ENCODE results near the gene CHRDL2. TPM values are rescaled to one million over a fixed set of nuclear protein-coding genes. Genes with fewer than 3 reads are reported as not detected.

The CHRDL2 gene
- total RNA-seq, 4 donors from 2014 or later, result 0.20 TPM; not detected in 3

DNA sequence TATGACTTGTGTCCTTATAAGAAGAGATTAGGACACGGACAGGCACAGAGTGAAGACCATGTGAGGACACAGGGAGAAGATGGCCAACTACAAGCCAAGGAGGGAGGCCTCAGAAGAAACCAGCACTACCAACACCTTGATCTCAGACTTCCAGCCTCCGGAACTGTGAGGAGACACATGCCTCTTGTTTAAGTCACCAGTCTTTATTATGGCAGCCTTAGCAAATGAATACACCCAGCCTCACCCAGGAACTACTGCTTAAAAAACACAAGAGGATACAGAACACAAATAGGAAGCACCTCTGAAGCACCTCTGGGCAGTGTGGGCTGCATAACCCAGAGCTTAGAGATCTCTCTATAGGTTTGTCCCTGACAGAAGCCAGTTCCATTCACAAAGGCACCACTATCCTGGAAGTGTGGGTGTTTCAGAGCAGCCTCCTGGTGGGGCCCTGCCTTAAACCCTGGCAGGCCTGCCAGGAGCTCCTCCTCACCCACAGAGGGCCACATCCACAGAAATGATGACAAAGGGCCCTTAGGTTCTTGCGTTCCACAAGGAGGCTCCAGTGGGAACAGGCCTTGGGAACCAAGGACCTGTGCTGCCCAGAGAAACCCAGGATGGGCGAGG is 58.8 kb downstream of the CHRDL2 start:
- DNase-seq (no peak), ATAC-seq (no peak)
- in situ Hi-C loops (cut with MboI; ENCODE audit: low sequenced_read_pairs in 4 of 4), result no loop called here
- TF ChIP-seq, protein P1, sequence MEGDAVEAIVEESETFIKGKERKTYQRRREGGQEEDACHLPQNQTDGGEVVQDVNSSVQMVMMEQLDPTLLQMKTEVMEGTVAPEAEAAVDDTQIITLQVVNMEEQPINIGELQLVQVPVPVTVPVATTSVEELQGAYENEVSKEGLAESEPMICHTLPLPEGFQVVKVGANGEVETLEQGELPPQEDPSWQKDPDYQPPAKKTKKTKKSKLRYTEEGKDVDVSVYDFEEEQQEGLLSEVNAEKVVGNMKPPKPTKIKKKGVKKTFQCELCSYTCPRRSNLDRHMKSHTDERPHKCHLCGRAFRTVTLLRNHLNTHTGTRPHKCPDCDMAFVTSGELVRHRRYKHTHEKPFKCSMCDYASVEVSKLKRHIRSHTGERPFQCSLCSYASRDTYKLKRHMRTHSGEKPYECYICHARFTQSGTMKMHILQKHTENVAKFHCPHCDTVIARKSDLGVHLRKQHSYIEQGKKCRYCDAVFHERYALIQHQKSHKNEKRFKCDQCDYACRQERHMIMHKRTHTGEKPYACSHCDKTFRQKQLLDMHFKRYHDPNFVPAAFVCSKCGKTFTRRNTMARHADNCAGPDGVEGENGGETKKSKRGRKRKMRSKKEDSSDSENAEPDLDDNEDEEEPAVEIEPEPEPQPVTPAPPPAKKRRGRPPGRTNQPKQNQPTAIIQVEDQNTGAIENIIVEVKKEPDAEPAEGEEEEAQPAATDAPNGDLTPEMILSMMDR (IDR thresholded peaks at IDR 0.05 in 4 of 5, conservative IDR thresholded peaks at IDR 0.05 in 1 of 5), result no peak
- no peak for TF ChIP-seq POLR2A (IDR thresholded peaks at IDR 0.05)
- H3K4me1 ChIP-seq, result peaks cover 0 to 6% of the 10 kb centered on the region in 2 donors
- no peaks in the 10 kb centered on the region for H3K27me3 ChIP-seq
- no peak overlapping the region for H3K4me3 ChIP-seq
- intact Hi-C loops (cut with DNase I; ENCODE audit: low total_unique reads), result no loop called here
- H3K27ac ChIP-seq, result peak overlapping the region; percentile 30 to 70 (median 50)
- no peaks in the 10 kb centered on the region for H3K9me3 ChIP-seq
- H3K36me3 ChIP-seq, result no peaks in the 10 kb centered on the region

DNA sequence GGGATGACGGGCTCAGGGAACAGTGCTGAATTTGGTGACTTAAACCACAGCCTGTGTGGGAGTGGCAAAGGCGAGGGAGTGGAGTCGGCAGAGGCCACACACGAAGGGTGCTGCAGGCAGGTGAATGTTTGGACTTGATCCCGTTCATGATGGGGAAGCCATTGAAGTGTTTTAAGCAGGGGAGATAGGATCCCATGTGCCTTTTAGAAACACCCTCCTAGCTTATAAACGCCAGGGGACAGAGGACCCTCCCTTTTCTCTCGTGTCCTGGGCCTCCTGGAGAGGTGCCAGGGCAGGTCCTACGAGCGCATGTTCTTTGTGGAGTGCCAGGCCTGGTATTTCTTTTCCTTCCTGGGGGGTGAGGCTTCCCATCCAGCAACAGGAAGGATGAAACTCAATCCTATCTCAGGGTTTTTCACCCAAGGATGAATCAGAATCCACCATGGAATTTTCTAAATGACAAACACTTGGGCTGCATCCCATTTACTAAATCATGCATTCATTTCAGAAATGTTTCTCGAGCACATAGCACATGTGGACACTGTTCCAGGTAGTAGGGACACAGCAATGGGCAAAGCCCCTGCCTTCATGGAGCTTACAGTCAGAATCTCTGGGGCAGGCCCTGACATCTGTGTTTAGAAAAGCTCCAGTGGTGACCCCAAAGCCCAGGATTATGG is 59.6 kb downstream of the CHRDL2 start:
- DNase-seq (no peak), ATAC-seq (no peak)
- no peaks in the 10 kb centered on the region for H3K27me3 ChIP-seq
- intact Hi-C loops (cut with DNase I; ENCODE audit: low total_unique reads) (no loop called here), in situ Hi-C loops (cut with MboI; ENCODE audit: low sequenced_read_pairs in 4 of 4) (no loop called here)
- H3K4me3 ChIP-seq, result no peak overlapping the region
- TF ChIP-seq, protein P1 (IDR thresholded peaks at IDR 0.05 in 4 of 5, conservative IDR thresholded peaks at IDR 0.05 in 1 of 5), result no peak
- no peak for TF ChIP-seq POLR2A (IDR thresholded peaks at IDR 0.05)
- no peaks in the 10 kb centered on the region for H3K36me3 ChIP-seq
- peaks cover 0 to 6% of the 10 kb centered on the region in 2 donors for H3K4me1 ChIP-seq
- no peaks in the 10 kb centered on the region for H3K9me3 ChIP-seq
- no peak overlapping the region for H3K27ac ChIP-seq

DNA sequence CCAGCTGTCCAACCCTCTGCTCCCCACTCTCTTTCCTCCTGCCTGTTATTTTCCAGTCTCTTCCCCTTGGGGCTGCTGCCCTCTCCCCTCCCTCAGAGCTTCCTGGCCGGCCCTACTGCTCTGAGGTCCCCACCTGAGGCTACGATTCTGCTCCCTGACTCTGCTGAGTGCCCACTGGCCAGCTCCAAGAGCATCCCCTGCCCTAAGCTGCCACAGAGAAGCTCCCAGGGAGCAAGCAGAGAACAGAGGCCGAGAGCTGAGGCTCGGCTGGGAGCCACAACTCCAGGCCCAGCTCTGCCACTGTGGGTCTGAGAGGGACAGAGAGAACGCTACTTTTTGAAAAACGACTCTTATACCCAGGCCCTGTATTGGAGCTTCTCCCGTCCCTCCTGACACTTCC is 61.1 kb downstream of the CHRDL2 start:
- ATAC-seq (no peak), DNase-seq (no peak)
- in situ Hi-C loops (cut with MboI; ENCODE audit: low sequenced_read_pairs in 4 of 4) (no loop called here), intact Hi-C loops (cut with DNase I; ENCODE audit: low total_unique reads) (no loop called here)
- Histone ChIP-seq H3K9me3 (no peaks in the 10 kb centered on the region), H3K4me1 (peaks cover 0 to 6% of the 10 kb centered on the region in 2 donors), H3K27ac (no peak overlapping the region), H3K36me3 (no peaks in the 10 kb centered on the region), H3K4me3 (no peak overlapping the region), H3K27me3 (no peaks in the 10 kb centered on the region)
- no peak for TF ChIP-seq POLR2A (IDR thresholded peaks at IDR 0.05)
- TF ChIP-seq, protein P1 (IDR thresholded peaks at IDR 0.05 in 4 of 5, conservative IDR thresholded peaks at IDR 0.05 in 1 of 5), result no peak

DNA sequence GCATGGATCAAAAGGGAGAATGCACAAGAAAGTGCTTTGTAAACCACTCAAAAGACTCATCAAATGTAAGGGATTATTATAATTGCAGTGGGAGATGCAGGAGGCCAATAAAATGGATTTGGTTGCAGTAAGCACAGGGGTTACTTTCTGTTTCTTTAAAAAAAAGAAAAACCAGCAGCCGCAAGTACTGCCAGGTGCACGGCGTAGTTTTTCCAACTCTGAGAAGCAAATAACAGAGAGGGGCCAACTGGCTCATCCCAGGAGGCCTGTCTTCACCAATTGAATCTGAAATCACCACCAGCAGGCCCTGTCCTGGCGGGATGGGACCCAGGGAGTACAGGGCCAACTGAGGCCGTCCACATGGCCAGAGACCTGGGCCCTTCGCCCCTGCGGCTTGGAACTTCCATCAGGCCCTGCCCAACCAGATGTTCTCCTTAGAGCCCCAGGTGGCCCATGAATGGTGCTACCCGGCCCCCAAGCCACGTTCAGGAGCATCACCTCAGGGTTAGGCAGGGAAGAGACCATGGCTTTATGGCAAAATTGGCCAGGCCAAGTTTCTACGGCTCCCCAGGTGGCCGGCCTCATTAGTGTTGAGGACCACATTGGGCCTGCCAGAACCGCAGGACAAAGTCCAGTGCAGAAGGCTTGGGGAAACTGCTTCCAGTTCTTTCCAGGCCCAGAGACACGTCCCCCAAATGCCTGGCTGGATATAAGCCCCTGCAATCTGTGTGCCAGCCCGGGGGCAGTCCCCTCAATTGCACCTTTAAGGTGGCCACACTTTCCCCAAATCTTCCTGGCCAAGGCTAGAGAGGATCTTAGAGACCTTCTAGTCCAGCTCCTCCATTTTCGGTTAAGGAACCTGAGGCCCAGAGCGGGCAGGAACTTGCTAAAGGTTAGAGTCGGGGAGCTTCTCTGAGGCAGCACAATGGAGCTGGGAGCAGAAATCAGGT is 61.7 kb downstream of the CHRDL2 start:
- Histone ChIP-seq H3K27me3 (no peaks in the 10 kb centered on the region), H3K27ac (peak overlapping the region in 1 of 4 donors; percentile 13), H3K4me3 (no peak overlapping the region), H3K4me1 (peaks cover 0 to 6% of the 10 kb centered on the region in 2 donors), H3K36me3 (no peaks in the 10 kb centered on the region), H3K9me3 (no peaks in the 10 kb centered on the region)
- intact Hi-C loops (cut with DNase I; ENCODE audit: low total_unique reads), result no loop called here
- in situ Hi-C loops (cut with MboI; ENCODE audit: low sequenced_read_pairs in 4 of 4), result no loop called here
- TF ChIP-seq, protein P1 (IDR thresholded peaks at IDR 0.05 in 4 of 5, conservative IDR thresholded peaks at IDR 0.05 in 1 of 5), result no peak
- no peak for TF ChIP-seq POLR2A (IDR thresholded peaks at IDR 0.05)
- ATAC-seq, result no peak
- no peak for DNase-seq

All from gastrocnemius medialis (tissue), 4 donors.